NT2/D1 (cell line): Measurements from ENCODE around the gene CACNA1D.

ENCODE experiments used
- SUZ12 ChIP-seq: IDR thresholded peaks from 2 replicates; pipeline ENCODE4 v1.6.1; 2011; ENCODE audit not compliant: insufficient read length, insufficient read depth; ENCODE audit errors: extremely low read depth
- YY1 ChIP-seq: IDR thresholded peaks from 2 replicates; pipeline ENCODE4 v1.6.1; 2011; ENCODE audit not compliant: insufficient read length, insufficient read depth

DNA sequence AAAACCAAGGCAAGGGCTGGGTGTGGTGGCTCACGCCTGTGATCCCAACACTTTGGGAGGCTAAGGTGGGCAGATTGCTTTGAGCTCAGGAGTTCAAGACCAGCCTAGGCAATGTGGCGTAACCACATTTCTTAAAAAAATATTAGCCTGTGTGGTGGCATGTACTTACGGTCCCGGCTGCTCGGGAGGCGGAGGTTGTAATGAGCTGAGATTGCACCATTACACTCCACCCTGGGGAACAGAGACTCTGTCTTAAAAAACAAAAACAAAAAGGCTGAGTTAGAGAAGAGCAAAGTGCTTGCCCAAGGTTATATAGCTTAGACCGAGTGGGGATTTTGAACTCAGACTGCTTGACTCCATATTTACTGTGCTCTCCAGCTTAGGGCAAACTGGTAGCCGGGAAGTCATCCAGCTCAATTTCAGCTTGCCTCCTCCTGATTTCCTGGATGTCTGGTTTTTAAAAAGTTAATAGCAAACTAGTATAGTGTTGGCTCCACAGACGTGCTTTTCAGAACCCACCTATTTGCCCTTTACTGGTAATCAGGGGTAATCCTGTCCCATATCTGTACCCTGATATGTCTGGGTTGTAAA is 138.9 kb downstream of the CACNA1D start:
- TF ChIP-seq YY1 (no peak), SUZ12 (no peak)
